Measurements from ENCODE around the gene HMGB1. TPM values are rescaled to one million over a fixed set of nuclear protein-coding genes. Genes with fewer than 3 reads are reported as not detected.

HMGB1 gene
- total RNA-seq, 4 donors from 2014 or later, result 223 to 629 (median 402) TPM

DNA sequence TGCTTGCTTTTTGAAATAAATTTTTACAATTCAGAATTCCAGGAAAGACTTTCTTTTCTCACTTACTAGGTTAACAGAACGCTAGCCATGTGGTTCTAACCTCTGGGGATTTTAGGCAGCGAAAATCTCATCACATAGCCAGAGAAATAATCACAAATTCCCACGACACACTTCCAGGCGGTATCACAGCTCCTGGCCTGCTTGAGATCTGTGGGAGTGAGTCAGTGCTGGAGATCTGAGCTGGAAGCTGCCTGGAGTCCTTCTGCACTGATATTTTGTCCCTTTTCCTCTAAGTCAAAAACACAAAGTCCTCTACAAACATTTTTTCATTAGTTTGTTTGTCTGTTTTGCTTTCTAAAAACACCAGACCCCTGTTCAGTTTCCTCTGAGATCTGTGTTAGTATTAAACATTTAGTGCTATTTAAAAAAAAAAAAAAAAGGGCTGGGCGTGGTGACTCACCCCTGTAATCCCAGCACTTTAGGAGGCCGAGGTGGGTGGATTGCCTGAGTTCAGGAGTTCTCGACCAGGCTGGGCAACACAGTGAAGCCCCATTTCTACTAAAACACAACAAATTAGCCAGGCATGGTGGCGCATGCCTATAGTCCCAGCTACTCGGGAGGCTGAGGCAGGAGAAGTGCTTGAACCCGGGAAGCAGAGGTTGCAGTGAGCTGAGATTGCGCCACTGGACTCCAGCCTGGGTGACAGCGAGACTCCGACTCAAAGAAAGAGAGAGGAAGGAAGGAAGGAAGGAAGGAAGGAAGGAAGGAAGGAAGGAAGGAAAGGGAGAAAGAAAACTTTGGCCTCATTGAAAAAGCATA is 55.6 kb downstream of the HMGB1 start:
- H3K27ac ChIP-seq, result peak overlapping the region; percentile 94 to 96
- intact Hi-C loops (cut with DNase I; ENCODE audit: low total_unique reads), result no loop called here
- no peaks in the 10 kb centered on the region for H3K9me3 ChIP-seq
- no peaks in the 10 kb centered on the region for H3K27me3 ChIP-seq
- no peak for TF ChIP-seq CTCF (IDR thresholded peaks at IDR 0.05)
- no peak for TF ChIP-seq POLR2A (IDR thresholded peaks at IDR 0.05)
- peaks cover 5 to 8% of the 10 kb centered on the region in 2 donors for H3K4me1 ChIP-seq
- no peaks in the 10 kb centered on the region for H3K36me3 ChIP-seq
- peak; percentile 64 to 72 for DNase-seq
- H3K4me3 ChIP-seq, result no peak overlapping the region

- H3K36me3 ChIP-seq, result no peaks in the 10 kb centered on the region
- H3K9me3 ChIP-seq, result no peaks in the 10 kb centered on the region
- peak overlapping the region; percentile 94 to 96 for H3K27ac ChIP-seq
- peaks cover 5 to 8% of the 10 kb centered on the region in 2 donors for H3K4me1 ChIP-seq
- intact Hi-C loops (cut with DNase I; ENCODE audit: low total_unique reads), result no loop called here
- H3K4me3 ChIP-seq, result peak overlapping the region; percentile 2 to 28
- TF ChIP-seq CTCF (IDR thresholded peaks at IDR 0.05) (peak; percentile 81 to 95 (median 92)), POLR2A (IDR thresholded peaks at IDR 0.05) (peak; percentile 20 to 25)
- no peaks in the 10 kb centered on the region for H3K27me3 ChIP-seq
- peak; percentile 95 to 99 for DNase-seq
Observed at GRCh38 chr13:30408319-30409101, 57.2 kb downstream of the HMGB1 start.

DNA sequence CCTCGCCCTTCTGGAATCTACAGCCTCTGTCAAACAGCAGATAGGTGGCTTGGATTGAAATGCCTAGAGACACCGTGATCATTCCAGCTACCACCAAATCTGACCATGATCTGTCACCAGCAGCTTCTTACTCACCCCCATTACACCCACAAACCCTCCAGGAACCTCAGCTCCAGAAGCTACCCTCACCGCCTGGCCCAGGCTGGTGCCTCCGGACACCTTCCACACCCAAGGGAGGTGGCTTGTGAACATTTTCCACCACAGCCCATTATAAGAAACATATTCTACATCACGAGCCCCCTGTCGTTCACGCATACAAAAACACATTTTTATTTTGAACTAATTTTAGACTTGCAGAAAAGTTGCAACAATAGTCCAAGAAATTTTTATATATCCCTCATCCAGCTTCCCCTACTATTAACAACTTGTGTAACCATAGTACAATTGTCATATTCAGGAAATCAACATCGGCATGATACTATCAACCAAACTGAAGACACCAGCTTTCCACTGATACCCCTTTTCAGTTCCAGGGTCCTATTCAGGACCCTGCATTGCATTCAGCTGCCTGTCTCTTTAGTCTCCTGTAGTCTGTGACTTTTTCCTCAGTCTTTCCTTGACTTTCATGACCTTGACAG is 58.8 kb downstream of the HMGB1 start:
- DNase-seq, result no peak
- TF ChIP-seq POLR2A (IDR thresholded peaks at IDR 0.05), result no peak
- no peak for TF ChIP-seq CTCF (IDR thresholded peaks at IDR 0.05)

More for the DNA sequence above, 58.8 kb downstream of the HMGB1 start:
- no peaks in the 10 kb centered on the region for H3K27me3 ChIP-seq
- no peak overlapping the region for H3K4me3 ChIP-seq
- H3K36me3 ChIP-seq, result no peaks in the 10 kb centered on the region
- H3K4me1 ChIP-seq, result peaks cover 5 to 8% of the 10 kb centered on the region in 2 donors
- H3K9me3 ChIP-seq, result no peaks in the 10 kb centered on the region
- intact Hi-C loops (cut with DNase I; ENCODE audit: low total_unique reads), result no loop called here
- H3K27ac ChIP-seq, result peak overlapping the region in 1 of 2 donors; percentile 94

Other genes starting within 250 kb of the HMGB1 start
- gene KATNAL1, start 158.4 kb downstream of the HMGB1 start, total RNA-seq, result 10 to 100 TPM; 24.1 to 65.3 (median 49.9) TPM
- 1 to 10 TPM in 1 of 4 donors, under 1 TPM in 1, not detected in 2; 0.21 to 2.8 TPM for gene UBE2L5, start 43.4 kb downstream of the HMGB1 start, total RNA-seq
- 10 to 100 TPM; 19.7 to 62.1 (median 27.1) TPM for gene USPL1, start 152.0 kb upstream of the HMGB1 start, total RNA-seq

Data from uterus (tissue), 4 donors.